T-helper 2 cell (primary cell): Measurements from ENCODE around the gene CCDC12.

Source experiments
- DNase-seq, 5 experiments: peaks; one replicate each; pipeline versions ENCODE4 v3.0.0 to v3.0.0-alpha.2; 2012 to 2022

CCDC12 gene

DNA sequence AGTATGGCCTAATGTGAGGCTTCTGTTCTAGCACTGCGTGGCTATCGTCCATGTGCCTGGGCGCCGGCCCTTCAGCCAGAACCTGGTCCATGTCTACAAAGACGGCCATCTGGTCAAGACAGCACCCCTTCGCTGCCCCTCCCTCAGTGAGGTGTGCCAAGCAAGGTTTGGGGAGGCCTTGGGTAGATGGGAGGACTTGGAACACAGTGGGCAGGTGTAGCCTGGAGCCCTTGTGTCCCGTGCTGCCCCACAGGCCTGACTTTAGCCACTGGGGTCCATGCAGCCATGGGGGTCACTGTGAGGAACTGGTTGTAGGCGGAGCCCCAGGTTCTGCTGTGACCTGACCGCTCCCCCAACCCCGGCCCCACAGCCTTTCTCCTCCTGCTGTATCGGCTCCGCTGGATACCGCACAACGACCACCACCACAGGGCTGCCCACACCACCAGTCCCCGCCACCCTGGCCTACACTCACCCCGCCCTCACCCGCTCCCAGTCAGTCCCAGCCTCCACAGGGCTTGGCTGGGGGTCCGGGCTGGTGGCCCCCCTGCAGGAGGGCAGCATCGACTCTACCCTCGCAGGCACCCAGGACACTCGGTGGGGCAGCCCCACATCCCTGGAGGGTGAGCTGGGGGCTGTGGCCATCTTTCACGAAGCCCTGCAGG is 19.5 kb upstream of the CCDC12 start:
- no peak for DNase-seq

DNA sequence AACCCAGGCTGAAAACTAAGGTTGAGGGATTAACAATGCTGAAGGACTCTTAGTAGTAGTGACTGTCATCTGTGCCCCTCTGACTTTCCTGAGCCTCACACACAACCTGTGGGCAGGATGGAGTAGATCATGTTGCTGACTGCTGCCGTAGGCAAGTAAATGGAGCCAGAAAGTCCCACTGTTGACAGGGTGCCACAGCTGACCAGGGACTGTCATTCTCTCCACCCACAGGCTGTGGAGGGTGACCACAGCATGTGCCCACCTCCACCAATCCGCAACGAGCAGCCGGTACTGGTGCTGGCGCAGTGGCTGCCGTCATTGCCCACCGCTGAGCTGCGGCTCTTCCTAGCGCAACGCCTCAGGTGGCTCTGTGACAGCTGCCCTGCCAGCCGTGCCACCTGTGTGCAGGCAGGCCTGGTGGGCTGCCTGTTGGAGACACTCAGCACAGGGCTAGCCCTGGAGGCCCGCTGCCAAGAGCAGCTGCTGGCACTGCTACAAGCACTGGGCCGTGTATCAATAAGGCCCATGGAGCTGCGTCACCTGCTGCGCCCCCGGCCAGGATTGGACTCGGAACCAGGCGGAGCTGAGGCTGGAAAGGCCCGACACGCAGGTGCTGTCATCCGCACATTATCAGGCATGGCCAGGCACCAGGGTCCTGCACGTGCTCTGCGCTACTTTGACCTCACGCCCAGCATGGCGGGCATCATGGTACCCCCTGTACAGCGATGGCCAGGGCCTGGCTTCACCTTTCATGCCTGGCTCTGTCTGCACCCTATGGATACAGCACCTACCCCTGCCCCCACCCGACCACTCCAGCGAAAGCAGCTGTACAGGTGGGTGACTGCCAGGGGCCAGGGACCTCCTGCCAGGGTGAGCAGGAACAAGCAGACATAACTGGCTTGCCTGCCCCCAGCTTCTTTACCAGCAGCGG is 18.5 kb upstream of the CCDC12 start:
- DNase-seq = no peak

- no peak for DNase-seq
Observed at GRCh38 chr3:46993986-46994385, 17.4 kb upstream of the CCDC12 start.

DNA sequence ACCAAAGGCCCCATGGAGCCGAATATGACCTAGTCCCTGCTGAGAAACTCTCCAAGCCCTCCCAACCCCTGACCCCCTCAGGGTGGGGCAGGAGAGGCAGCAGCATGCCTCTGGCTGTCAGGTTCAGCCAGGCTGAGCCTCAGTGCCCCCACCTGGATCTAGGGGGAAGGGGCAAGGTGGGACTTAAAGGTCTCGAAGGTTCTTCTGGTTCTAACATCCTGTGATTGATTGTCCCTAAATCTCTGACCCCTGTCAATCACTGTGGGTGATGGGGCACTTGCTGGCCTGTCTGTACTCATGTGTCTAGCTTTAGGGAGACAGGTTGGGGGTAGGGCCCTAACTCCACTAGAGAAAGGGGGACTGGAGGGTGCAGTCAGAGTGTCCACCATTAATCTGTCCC is 16.7 kb upstream of the CCDC12 start:
- no peak for DNase-seq

DNA sequence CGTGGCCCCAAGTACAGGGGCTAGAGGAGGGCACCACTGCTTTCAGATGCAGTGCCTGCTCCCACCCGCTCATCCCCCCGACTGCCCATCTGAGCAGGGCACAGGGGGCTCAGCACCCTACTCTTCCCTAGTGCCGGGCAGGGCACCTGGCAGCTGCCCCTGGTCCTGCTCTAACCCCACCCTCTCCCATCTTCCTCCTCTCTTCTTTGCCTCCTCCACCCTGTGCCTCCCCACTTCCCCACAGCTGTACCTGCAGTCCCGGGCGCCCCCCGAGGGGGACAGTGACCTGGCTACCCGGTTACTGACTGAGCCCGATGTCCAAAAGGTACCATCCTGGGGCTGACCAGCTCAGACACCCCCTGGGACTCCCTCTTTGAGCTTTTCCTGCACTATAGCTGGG is 15.7 kb upstream of the CCDC12 start:
- DNase-seq = no peak

GRCh38 chr3:46991406-46992165 is 15.0 kb upstream of the CCDC12 start:
- DNase-seq = no peak

- no peak for DNase-seq
Observed at GRCh38 chr3:46990573-46991374, 14.2 kb upstream of the CCDC12 start.

DNA sequence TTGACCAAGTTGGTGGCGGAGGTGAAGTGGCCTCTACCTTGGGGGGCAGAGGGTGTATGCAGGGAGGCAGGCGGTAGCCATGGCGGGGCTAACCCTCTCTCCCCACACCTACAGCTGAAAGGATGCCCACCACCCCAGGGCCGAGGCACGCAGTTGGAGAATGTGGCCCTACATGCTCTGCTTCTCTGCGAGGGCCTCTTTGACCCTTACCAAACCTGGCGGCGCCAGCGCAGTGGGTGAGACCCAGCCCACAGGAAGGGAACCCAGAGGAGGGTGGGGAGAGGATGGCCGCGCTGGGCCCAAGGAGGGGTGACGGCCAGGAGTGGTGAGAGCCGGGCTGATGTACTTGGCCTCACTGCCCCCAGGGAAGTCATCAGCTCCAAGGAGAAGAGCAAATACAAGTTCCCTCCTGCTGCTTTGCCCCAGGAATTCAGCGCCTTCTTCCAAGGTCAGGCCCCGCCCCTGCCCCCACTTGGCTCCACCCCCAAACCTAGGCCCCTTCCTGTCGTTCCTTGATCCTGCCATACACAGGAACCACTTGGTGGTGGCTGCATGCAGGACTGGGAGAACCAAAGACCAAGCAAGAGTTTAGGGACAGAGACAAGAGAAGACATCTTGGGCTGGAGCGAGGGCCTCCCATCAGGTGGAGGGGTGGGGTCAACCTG is 12.7 kb upstream of the CCDC12 start:
- no peak for DNase-seq

DNA sequence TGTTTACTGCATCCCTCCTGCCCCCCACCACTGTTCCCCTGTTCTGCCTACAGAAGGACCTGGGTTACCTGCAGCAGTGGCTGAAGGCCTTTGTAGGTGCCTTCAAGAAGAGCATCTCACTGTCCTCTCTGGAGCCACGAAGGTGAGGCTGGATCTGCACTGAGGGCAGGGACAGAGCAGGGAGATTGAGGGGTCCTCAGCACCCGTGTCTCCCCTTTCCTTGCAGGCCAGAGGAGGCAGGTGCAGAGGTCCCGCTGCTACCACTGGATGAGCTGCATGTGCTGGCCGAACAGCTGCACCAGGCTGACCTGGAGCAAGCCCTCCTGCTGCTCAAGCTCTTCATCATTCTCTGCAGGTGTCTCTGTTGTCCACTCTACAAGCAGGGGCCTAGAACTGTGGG is 12.1 kb upstream of the CCDC12 start:
- no peak for DNase-seq

- DNase-seq = peak; percentile 72 to 97 (median 86)
Observed at GRCh38 chr3:46987743-46988401, 11.3 kb upstream of the CCDC12 start.

- DNase-seq = no peak
Observed at GRCh38 chr3:46987319-46987742, 10.8 kb upstream of the CCDC12 start.

DNA sequence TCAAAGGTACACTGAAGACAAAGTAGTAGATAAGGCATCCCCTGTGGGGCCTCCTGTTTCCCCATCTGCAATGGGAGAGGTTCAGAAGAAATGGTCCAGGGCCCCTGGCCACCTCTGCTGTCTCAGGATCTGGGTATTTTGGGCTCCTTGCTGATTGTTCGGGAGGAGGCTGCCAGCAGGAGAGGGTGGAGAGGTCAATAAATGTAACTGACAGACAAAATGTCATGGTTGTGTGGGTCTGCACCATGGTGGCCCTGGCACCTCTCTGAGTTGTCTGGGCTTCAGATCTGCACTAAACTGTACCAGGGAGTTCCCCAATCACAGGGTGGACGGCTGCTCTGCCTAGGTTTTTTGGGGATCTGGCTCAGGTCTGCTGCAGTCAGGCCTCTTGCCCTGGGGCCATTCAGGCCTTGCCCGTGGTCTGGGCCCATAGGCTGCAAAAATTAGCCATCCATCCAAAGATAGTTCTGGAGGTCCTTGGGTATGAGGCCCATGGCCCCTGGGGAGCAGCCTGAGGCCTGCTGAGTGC is 10.3 kb upstream of the CCDC12 start:
- no peak for DNase-seq

DNA sequence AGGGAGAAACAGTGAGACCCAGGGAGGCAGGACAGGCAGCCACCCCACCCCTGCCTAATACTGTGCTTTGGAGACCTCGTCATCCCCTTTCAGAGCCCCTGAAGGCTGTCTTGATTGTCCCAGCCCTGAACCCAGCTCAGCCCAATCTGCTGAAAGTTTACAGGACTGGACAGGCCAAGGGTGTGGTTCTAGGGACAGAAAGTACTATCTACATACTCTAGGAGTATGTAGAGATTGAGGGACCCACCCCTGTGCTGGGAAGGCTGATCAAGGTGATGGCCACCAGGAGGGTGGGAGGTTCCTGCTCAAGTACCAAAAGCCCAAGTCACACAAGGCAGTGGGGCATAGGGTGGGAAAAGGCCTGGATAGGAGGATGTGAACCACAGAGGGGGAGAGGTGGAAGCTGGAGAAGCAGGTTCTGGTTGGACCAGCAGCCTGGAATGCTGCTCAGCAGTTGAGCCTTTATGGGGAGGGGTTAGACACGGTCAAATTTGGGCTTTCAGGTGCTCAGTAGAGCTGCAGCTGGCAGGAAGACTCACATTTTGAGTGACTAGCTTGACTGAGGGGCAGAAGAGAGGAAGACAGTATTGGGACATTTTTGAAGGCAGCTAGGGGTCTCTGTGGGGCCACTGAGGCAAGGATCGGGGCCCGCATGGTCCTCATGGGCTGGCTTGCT is 9.6 kb upstream of the CCDC12 start:
- DNase-seq = no peak

- no peak for DNase-seq
Observed at GRCh38 chr3:46985588-46985987, 9.0 kb upstream of the CCDC12 start.

GRCh38 chr3:46984591-46985459 is 8.3 kb upstream of the CCDC12 start:
- DNase-seq = no peak

- no peak for DNase-seq
Observed at GRCh38 chr3:46982546-46982945, 6.0 kb upstream of the CCDC12 start.

- no peak for DNase-seq
Observed at GRCh38 chr3:46981932-46982471, 5.5 kb upstream of the CCDC12 start.

DNA sequence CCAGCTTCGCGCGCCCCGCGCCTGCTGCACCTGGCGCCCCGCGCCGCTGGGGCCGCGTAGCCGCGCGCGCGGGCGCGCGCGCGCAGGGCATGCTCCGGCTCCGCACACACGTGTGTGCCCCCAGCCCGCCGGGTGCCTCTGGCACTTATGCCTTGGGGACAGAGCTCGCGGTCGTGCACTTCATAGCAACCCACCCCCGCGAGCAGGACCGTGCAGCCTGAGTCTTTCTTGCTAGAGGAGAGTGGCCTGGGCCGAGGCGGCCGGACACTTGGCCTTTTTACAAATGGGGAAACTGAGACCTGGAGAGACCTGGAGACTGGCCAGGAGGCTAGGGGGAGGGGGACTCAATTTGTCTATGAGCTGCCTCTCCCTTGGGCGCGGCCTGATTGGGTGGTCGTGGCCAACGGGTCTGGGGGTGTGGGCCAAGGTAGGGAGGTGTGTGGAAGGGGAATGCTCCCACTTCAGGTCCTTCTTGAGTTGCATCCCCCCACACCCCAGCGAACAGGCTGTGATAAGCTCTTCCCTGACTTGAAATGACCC is 3.5 kb upstream of the CCDC12 start:
- DNase-seq = no peak
